ENCODE measurements around the gene ZNF155. TPM values are rescaled to one million over a fixed set of nuclear protein-coding genes. Genes with fewer than 3 reads are reported as not detected.

The ZNF155 gene
- total RNA-seq, result 3.2 and 5.3 TPM in 2 replicates

DNA sequence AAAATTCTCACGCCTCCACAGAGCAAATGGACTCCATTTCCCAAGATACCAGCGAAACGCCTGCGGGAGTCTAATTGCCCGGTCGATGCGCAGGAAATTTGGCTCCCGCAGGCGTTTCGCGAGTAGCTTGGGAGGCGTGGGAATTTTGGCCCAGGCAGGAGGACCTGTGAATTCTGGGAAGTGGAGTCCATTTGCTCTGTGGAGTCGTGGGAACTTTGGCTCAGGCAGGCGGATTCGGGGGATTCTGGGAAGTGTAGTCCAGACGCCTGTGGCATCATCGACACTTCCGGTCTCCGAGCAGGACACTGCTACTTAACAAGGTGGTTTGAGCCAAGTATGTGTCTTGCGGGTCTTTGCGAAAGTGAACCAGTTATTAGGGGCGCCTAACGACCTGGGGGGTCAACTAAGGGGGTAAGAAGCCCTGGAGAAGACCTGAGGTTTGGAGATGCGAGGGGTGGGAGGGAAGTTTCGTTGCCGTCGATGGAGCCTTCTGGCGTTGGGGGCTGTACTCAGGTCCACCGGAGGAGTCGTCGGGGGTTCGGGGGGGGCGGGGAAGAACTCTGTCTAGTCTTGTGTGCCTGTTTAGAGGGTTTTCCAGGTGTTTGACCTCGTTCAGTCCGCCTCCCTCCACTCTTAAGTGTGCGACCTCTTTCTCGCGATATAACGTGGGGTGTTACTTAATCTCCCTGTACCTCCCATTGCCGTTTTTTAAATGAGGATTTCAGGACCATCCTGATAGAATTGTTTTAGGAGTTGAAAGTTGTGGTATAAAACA lies at the start of gene ZNF155:
TSS of gene ZNF155 (plus strand) at position 277 of the 775 bp plus-strand sequence. CDS start 4,356 bp downstream, outside the sequence.

DNA sequence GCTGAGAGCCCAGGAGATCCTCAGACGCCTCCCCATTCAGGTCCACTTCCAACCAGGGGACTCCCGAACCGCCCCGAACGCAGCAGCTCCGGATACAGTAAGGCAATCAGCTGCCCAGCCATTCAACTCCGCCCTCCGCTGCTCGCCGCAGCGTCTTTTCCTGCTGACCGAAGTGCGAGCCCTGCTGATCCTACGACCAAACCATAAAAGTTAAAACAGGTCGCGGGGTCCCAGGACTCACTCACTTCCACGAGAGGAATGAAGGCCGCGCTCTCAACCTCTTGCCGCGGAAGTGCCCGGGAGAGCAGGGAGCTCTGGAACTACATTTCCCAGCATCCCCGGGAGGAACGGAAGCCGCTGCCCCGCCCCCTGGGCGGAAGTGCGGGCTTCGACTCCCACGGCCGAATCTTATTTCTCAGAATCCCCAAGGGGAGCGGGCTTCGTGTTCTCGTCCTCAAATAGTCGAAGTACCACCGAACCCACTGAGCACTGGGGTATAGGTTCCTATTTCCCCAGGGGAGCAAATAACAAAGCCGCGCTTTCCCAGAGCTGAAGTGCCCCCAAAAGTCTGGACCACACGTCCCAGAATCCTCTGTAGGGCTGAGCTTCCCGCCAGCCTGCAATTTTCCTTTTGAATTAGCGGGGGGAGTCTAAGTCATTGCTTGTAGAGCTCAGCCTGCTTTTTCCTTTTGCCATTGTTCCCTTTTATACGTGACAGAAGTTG lies 48.8 kb upstream of the ZNF155 start, which contains the start of gene ZNF45:
TSS of gene ZNF45 (minus strand) at position 298 of the 724 bp plus-strand sequence. CDS start 13,097 bp downstream, outside the sequence.

DNA sequence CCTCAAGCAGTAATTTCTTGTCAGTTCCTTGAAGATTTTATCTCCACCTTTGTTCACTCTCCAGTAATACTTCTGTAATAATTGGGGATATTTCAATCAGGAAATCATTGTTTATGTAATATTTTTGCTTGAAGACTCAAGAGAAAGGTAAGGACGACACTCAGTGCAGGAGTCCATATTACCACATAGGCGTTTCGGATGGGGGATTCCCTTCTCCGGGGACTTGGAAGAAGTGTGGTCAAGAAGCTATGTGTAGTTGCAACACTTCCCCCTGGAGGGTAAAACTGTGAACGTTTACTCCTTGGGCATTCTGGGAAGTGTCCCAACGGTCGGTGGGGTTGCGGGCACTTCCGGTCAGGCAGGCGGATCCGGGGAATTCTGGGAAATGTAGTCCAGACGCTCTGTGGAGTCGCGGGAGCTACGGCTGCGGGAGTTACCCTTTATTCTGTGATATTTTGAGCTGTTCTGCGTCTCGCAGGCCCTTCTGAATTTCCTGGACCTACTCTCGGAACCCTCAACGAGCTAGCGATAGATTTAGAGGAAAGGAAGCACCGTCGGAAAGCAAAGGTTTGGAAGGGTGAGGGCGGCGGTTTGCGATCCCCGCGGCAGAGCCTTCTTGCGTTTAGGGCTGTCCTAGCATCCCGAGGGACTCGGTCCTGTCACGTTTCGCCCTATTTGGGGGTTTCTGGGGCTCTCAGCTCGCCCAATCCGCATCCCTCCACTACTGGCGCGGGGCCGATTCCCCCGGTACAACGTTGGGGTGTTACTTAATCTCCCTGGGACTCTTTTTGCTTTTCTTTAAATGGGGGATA lies 32.9 kb upstream of the ZNF155 start, which contains the start of gene ZNF221:
TSS of gene ZNF221 (plus strand) at position 395 of the 812 bp plus-strand sequence. CDS start 11,499 bp downstream, outside the sequence.

DNA sequence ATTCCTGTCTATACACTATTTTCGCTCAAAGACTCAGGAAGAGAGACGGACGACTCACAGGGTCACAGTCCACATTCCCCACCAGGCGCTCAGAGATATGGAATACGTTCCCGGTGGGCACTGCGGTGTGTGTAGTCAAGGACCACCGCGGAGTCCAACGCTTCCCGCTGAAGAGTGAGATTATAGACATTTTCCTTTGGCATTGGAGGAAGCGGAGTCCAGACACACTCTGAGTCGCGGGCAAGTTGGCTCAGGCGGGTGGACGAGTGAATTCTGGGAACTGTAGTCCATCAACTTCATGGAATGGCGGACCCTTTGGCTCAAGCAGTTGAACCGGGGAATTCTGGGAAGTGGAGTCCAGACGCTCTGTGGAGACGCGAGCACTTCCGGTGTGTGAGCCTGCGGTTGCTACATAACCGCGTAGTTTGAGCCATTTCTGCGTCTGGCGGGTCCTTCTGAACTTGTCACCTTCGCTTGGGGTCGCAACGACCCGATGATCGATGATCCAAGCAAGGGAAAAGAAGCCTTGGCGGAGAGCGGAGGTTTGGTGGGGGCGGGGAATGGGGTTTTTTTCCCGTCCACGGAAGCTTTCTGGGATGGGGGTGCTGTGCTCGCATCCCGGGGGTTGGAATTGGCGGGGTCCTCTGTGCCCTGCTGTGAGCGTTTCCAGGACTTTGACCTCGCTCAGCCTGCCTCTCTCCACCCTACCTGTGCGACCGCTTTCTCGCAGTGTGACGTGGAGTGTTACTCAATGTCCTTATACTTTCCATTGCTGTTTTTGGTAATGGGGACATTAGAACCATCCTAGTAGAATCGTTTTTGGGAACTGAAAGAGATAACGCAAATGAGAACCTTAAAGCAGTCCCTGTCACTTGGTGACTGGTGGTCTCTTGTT lies 18.8 kb downstream of the ZNF155 start, which contains the start of gene ZNF230:
TSS of gene ZNF230 (plus strand) at position 392 of the 895 bp plus-strand sequence. CDS start 4,122 bp downstream, outside the sequence.

DNA sequence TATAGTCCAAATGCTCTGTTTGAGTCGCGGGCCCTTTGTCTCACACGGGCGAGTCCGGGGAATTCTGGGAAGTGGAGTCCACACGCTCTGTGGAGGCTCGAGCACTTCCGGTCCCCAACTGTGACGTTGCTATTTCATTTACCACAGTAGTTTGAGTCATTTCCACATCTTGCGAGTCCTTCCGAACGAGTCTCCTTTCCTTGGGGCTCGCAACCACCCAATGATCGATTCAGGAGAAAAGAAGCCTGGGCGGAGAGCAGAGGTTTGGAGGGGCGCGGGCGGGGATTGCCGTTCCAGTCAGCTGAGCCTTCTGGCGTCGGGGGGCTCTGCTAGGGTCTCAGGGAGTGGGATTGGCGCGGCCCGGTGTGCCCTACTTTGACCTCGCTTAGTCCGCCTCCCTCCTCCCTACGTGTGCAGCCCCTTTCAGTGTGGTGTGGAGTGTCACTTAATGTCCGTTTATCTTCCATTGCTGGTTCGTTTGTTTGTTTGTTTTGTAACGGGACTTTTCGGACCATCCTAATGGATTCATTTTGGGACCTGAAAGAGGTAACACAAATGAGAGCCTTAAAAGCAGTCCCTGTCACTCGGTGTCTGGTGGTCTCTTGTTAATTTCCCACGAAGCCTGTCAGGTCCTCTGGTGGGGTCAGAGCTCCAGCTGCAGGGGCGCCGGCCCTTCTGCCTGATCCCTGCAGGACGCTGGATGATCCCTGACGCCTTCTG lies 41.4 kb downstream of the ZNF155 start, which contains the start of gene ZNF222:
TSS of gene ZNF222 (plus strand) at position 163 of the 720 bp plus-strand sequence. CDS start at position 221, 58 bp downstream.

Other genes with a start within 250 kb of the ZNF155 start
- 12.5 and 19.8 TPM in 2 replicates for gene SMG9, start 229.2 kb upstream of the ZNF155 start, total RNA-seq
- not detected in 2 replicates for gene KCNN4, start 203.2 kb upstream of the ZNF155 start, total RNA-seq
- gene LYPD5, start 181.7 kb upstream of the ZNF155 start, total RNA-seq, result 3.2 TPM in 1 of 2 replicates, not detected in the other
- 4.7 and 6.3 TPM in 2 replicates for gene ZNF283, start 156.9 kb upstream of the ZNF155 start, total RNA-seq
- 2.7 and 6.0 TPM in 2 replicates for gene ZNF404, start 100.2 kb upstream of the ZNF155 start, total RNA-seq
- 4.7 and 9.4 TPM in 2 replicates for gene ZNF45, start 48.9 kb upstream of the ZNF155 start, total RNA-seq
- gene ZNF221, start 33.0 kb upstream of the ZNF155 start, total RNA-seq, result 2.7 and 7.5 TPM in 2 replicates
- 1.5 and 2.5 TPM in 2 replicates for gene ZNF230, start 18.8 kb downstream of the ZNF155 start, total RNA-seq
- 3.4 and 3.6 TPM in 2 replicates for gene ZNF222, start 41.2 kb downstream of the ZNF155 start, total RNA-seq
- gene ZNF223, start 67.8 kb downstream of the ZNF155 start, total RNA-seq, result 3.1 and 3.9 TPM in 2 replicates
- 2.4 and 4.0 TPM in 2 replicates for gene ZNF284, start 88.0 kb downstream of the ZNF155 start, total RNA-seq
- gene ZNF224, start 110.2 kb downstream of the ZNF155 start, total RNA-seq, result 7.0 and 32.3 TPM in 2 replicates
- 3.4 and 6.3 TPM in 2 replicates for gene ZNF225, start 129.2 kb downstream of the ZNF155 start, total RNA-seq
- 4.2 and 5.3 TPM in 2 replicates for gene ZNF234, start 157.4 kb downstream of the ZNF155 start, total RNA-seq
- 23.7 and 23.8 TPM in 2 replicates for gene ZNF226, start 180.9 kb downstream of the ZNF155 start, total RNA-seq
- 8.1 and 10.4 TPM in 2 replicates for gene ZNF227, start 228.3 kb downstream of the ZNF155 start, total RNA-seq

Measured in cardiac atrium fibroblast (primary cell).